ENCODE data around the gene UTP18.
A peak's percentile ranks its signal among the peaks of the same experiment; 100 is the strongest.

- TF ChIP-seq EZH2phosphoT487 (IDR thresholded peaks at IDR 0.05) (no peak), CTCF (IDR thresholded peaks at IDR 0.05) (peak; percentile 76), EZH2 (IDR thresholded peaks at IDR 0.05) (no peak)
Measured at GRCh38 chr17:51322390-51323029, 62.2 kb downstream of the UTP18 start.

Data from neural progenitor cell (in vitro differentiated cells).